Measurements from ENCODE around the gene DGCR2.

DGCR2 gene

DNA sequence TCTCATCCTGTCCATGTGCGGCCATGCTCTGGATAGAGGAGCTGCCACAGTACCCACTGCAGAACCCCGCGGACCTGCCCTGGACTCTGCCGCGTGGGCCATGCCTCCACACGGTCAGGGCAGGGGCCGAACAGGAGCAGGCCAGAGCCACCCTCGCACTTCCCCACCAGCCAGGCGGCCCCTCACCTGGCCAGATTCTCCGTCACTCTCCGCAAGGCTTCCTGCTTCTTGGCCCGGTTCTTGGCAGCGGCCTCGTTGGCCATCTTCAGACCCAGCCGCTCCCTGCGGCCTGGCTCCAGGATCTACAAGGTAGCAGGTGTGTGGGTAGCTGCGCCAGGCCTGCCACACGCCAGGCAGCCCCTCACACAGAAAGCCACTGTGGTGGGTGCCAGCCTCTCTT, 12.7 kb upstream of the DGCR2 start:
- H3K4me3 Mint-ChIP-seq: no peak overlapping the region
- no peak overlapping the region for H3K27ac Mint-ChIP-seq
- H3K36me3 Mint-ChIP-seq (ENCODE audit: low read depth): peaks cover 44% of the 10 kb centered on the region
- TF ChIP-seq, protein P1, sequence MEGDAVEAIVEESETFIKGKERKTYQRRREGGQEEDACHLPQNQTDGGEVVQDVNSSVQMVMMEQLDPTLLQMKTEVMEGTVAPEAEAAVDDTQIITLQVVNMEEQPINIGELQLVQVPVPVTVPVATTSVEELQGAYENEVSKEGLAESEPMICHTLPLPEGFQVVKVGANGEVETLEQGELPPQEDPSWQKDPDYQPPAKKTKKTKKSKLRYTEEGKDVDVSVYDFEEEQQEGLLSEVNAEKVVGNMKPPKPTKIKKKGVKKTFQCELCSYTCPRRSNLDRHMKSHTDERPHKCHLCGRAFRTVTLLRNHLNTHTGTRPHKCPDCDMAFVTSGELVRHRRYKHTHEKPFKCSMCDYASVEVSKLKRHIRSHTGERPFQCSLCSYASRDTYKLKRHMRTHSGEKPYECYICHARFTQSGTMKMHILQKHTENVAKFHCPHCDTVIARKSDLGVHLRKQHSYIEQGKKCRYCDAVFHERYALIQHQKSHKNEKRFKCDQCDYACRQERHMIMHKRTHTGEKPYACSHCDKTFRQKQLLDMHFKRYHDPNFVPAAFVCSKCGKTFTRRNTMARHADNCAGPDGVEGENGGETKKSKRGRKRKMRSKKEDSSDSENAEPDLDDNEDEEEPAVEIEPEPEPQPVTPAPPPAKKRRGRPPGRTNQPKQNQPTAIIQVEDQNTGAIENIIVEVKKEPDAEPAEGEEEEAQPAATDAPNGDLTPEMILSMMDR (IDR thresholded peaks at IDR 0.05; ENCODE audit: unreplicated experiment in 3 of 3): no peak
- no peaks in the 10 kb centered on the region for H3K4me1 Mint-ChIP-seq
- H3K27me3 Mint-ChIP-seq (ENCODE audit: low read depth): no peaks in the 10 kb centered on the region
- no peaks in the 10 kb centered on the region for H3K9me3 Mint-ChIP-seq

DNA sequence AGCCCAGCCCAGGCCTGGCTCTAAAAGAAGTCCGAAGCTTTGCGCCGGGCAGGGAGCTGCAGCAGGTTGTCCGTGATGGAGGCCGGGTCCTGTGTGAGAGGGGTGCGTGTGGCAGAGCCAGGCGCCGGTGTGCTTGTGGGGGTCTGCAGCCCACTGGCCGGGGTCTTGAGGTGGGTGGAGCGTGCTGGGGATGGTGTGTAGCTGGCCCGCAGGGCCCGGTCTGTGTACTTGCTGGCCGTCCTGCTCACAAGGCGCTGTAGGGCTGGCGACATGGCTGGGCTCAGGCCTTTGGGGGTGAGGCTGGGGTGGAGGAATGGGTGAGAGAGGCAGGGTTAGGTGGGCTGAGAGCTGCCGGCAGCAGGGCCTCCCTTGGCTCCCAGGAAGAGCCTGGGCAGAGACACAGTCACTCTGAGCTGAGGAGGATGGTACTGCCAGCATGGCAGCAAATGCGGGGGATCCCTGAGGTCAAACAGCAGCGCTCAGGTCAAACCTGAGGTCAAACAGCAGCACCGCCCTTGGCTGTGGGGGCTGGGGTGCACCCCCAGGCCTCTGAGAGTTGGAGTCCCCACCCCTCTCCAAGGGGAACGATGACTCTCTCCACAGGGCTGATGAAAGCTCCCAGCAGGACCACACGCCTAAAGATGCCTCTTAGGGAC, 12.1 kb upstream of the DGCR2 start:
- no peaks in the 10 kb centered on the region for H3K4me1 Mint-ChIP-seq
- no peak overlapping the region for H3K27ac Mint-ChIP-seq
- no peak overlapping the region for H3K4me3 Mint-ChIP-seq
- H3K27me3 Mint-ChIP-seq (ENCODE audit: low read depth): no peaks in the 10 kb centered on the region
- TF ChIP-seq, protein P1 (IDR thresholded peaks at IDR 0.05; ENCODE audit: unreplicated experiment in 3 of 3): no peak
- H3K36me3 Mint-ChIP-seq (ENCODE audit: low read depth): peaks cover 38% of the 10 kb centered on the region
- no peaks in the 10 kb centered on the region for H3K9me3 Mint-ChIP-seq

- Mint-ChIP-seq H3K36me3 (ENCODE audit: low read depth) (peaks cover 34% of the 10 kb centered on the region), H3K9me3 (no peaks in the 10 kb centered on the region), H3K4me3 (no peak overlapping the region), H3K4me1 (no peaks in the 10 kb centered on the region), H3K27me3 (ENCODE audit: low read depth) (no peaks in the 10 kb centered on the region), H3K27ac (no peak overlapping the region)
- TF ChIP-seq, protein P1 (IDR thresholded peaks at IDR 0.05; ENCODE audit: unreplicated experiment in 3 of 3): no peak
These were observed 11.3 kb upstream of the DGCR2 start for GRCh38 chr22:19133561-19133960.

GRCh38 chr22:19132693-19133400, 10.6 kb upstream of the DGCR2 start:
- Mint-ChIP-seq H3K36me3 (ENCODE audit: low read depth) (peaks cover 34% of the 10 kb centered on the region), H3K9me3 (no peaks in the 10 kb centered on the region), H3K4me1 (no peaks in the 10 kb centered on the region), H3K4me3 (no peak overlapping the region), H3K27ac (no peak overlapping the region), H3K27me3 (ENCODE audit: low read depth) (peaks cover 3% of the 10 kb centered on the region)
- TF ChIP-seq, protein P1 (IDR thresholded peaks at IDR 0.05; ENCODE audit: unreplicated experiment in 3 of 3): no peak

DNA sequence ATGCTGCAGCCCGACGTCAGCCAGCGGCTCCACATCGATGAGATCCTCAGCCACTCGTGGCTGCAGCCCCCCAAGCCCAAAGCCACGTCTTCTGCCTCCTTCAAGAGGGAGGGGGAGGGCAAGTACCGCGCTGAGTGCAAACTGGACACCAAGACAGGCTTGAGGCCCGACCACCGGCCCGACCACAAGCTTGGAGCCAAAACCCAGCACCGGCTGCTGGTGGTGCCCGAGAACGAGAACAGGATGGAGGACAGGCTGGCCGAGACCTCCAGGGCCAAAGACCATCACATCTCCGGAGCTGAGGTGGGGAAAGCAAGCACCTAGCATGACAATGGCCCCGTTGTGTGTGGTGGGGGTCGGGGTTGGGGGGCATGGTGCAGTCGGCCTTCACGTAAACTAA, 9.9 kb upstream of the DGCR2 start:
- TF ChIP-seq, protein P1 (IDR thresholded peaks at IDR 0.05; ENCODE audit: unreplicated experiment in 3 of 3): no peak
- Mint-ChIP-seq H3K9me3 (no peaks in the 10 kb centered on the region), H3K36me3 (ENCODE audit: low read depth) (peaks cover 32% of the 10 kb centered on the region), H3K27me3 (ENCODE audit: low read depth) (peaks cover 3% of the 10 kb centered on the region), H3K4me3 (no peak overlapping the region), H3K4me1 (no peaks in the 10 kb centered on the region), H3K27ac (no peak overlapping the region)

DNA sequence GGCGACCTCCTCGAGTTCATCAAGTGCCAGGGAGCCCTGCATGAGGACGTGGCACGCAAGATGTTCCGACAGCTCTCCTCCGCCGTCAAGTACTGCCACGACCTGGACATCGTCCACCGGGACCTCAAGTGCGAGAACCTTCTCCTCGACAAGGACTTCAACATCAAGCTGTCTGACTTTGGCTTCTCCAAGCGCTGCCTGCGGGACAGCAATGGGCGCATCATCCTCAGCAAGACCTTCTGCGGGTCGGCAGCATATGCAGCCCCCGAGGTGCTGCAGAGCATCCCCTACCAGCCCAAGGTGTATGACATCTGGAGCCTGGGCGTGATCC, 9.4 kb upstream of the DGCR2 start:
- H3K4me1 Mint-ChIP-seq: no peaks in the 10 kb centered on the region
- no peak overlapping the region for H3K4me3 Mint-ChIP-seq
- H3K36me3 Mint-ChIP-seq (ENCODE audit: low read depth): peaks cover 27% of the 10 kb centered on the region
- TF ChIP-seq, protein P1 (IDR thresholded peaks at IDR 0.05; ENCODE audit: unreplicated experiment in 3 of 3): no peak
- H3K27ac Mint-ChIP-seq: no peak overlapping the region
- peaks cover 3% of the 10 kb centered on the region for H3K27me3 Mint-ChIP-seq (ENCODE audit: low read depth)
- no peaks in the 10 kb centered on the region for H3K9me3 Mint-ChIP-seq
